Fibroblast of peridontal ligament (primary cell): ENCODE data around the gene SMO.
"Not testable (repeated sequence)": the region's sequence is repeated elsewhere in the genome, so short reads cannot be mapped to it uniquely, and the experiment has no call there.

Experiments
- DNase-seq: peaks from one replicate; pipeline ENCODE4 v3.0.0-alpha.2; 2010; ENCODE audit errors: extremely low read depth

Gene SMO

GRCh38 chr7:129231666-129232065, 43.2 kb downstream of the SMO start:
- no peak for DNase-seq

- DNase-seq = no peak
Measured at GRCh38 chr7:129238546-129238945, 50.1 kb downstream of the SMO start.

GRCh38 chr7:129240119-129240820, 51.8 kb downstream of the SMO start:
- DNase-seq = no peak

- no peak for DNase-seq
Measured at GRCh38 chr7:129244220-129244619, 55.8 kb downstream of the SMO start.

- DNase-seq = no peak
Measured at GRCh38 chr7:129245533-129245932, 57.1 kb downstream of the SMO start.

GRCh38 chr7:129247087-129247486, 58.7 kb downstream of the SMO start:
- no peak for DNase-seq

- no peak for DNase-seq
Measured at GRCh38 chr7:129252128-129252527, 63.7 kb downstream of the SMO start.

GRCh38 chr7:129252603-129253002, 64.2 kb downstream of the SMO start:
- DNase-seq = not testable (repeated sequence)

- DNase-seq = no peak
Measured at GRCh38 chr7:129255800-129256199, 67.4 kb downstream of the SMO start.

- no peak for DNase-seq
Measured at GRCh38 chr7:129256221-129256620, 67.8 kb downstream of the SMO start.

- DNase-seq = no peak
Measured at GRCh38 chr7:129257168-129257567, 68.7 kb downstream of the SMO start.

- no peak for DNase-seq
Measured at GRCh38 chr7:129258649-129259389, 70.4 kb downstream of the SMO start.

- DNase-seq = peak; percentile 65
Measured at GRCh38 chr7:129262324-129262723, 73.9 kb downstream of the SMO start.
